Measurements from ENCODE around the gene IDI1.
A peak's percentile ranks its signal among the peaks of the same experiment; 100 is the strongest.

DNA sequence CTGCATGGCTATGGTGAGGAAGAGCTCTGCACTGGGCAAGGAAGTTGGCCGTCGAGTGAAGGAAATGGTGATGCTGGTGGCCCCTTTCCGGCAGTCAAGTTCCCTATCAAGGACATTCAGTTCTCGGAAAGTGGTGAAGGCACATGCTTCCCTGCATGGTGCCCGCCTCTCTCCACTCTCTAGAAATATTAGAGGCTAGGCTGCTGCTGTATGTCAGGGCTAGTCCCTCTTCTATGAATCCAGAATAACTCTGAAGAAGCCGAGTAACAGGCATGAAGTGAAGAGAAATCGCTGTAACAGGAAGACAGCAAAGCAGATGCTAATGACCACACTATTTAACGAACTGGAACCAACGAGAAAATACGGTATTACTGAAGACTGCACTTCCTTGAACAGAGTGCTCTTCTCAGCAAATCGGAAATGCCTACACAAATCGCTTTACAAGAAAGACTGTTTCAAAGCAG, 5.4 kb downstream of the IDI1 start:
- TF ChIP-seq, protein P1, sequence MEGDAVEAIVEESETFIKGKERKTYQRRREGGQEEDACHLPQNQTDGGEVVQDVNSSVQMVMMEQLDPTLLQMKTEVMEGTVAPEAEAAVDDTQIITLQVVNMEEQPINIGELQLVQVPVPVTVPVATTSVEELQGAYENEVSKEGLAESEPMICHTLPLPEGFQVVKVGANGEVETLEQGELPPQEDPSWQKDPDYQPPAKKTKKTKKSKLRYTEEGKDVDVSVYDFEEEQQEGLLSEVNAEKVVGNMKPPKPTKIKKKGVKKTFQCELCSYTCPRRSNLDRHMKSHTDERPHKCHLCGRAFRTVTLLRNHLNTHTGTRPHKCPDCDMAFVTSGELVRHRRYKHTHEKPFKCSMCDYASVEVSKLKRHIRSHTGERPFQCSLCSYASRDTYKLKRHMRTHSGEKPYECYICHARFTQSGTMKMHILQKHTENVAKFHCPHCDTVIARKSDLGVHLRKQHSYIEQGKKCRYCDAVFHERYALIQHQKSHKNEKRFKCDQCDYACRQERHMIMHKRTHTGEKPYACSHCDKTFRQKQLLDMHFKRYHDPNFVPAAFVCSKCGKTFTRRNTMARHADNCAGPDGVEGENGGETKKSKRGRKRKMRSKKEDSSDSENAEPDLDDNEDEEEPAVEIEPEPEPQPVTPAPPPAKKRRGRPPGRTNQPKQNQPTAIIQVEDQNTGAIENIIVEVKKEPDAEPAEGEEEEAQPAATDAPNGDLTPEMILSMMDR (IDR thresholded peaks at IDR 0.05): no peak
- TF ChIP-seq POLR2A (IDR thresholded peaks at IDR 0.05): peak in 3 of 4 donors; percentile 22 to 63 (median 56)
